K562 (cell line): ENCODE results near the gene GLRX2. TPM values are rescaled to one million over a fixed set of nuclear protein-coding genes. Genes with fewer than 3 reads are reported as not detected.

Source experiments
- BRD9 ChIP-seq: fragments of 450-650 bp; IDR thresholded peaks from 2 replicates; pipeline ENCODE4 v1.6.1; 2018; ENCODE audit warnings: low read depth; ENCODE audit not compliant: partially characterized antibody
- CHD4 ChIP-seq: fragments of 200-600 bp; sonication (generic); IDR thresholded peaks from 3 replicates; pipeline ENCODE4 v1.6.1; 2012; ENCODE audit warnings: low read depth, mild to moderate bottlenecking, mixed read lengths, low read length, inconsistent platforms; ENCODE audit not compliant: insufficient read depth, insufficient replicate concordance, poor library complexity, severe bottlenecking
- EGR1 ChIP-seq: fragments of 450-650 bp; conservative IDR thresholded peaks from 2 replicates; pipeline ENCODE4 v1.6.1; 2017; ENCODE audit warnings: mild to moderate bottlenecking
- FOXA1 ChIP-seq: fragments of 450-650 bp; IDR thresholded peaks from 2 replicates; pipeline ENCODE4 v1.6.1; 2016; ENCODE audit warnings: mild to moderate bottlenecking, borderline replicate concordance
- FOXK1 ChIP-seq: sonication (generic); formaldehyde crosslinking; IDR thresholded peaks from 2 replicates; pipeline ENCODE4 v1.8.0; 2022; ENCODE audit warnings: missing genetic modification reagents, mild to moderate bottlenecking, borderline replicate concordance
- HDAC2 ChIP-seq: fragments of 450-650 bp; IDR thresholded peaks from 2 replicates; pipeline ENCODE4 v1.6.1; 2016; ENCODE audit warnings: mild to moderate bottlenecking
- HIVEP1 ChIP-seq: fragments of 250-450 bp; sonication (Bioruptor Pico); IDR thresholded peaks from 2 replicates; pipeline ENCODE4 v1.4.0; 2020; ENCODE audit warnings: mild to moderate bottlenecking
- HMBOX1 ChIP-seq: sonication (generic); IDR thresholded peaks from 2 replicates; pipeline ENCODE4 v1.6.1; 2016
- KDM2B ChIP-seq: fragments of 250-450 bp; sonication (Bioruptor Pico); IDR thresholded peaks from 2 replicates; pipeline ENCODE4 v1.8.0; 2021; ENCODE audit warnings: mild to moderate bottlenecking, moderate library complexity
- KLF10 ChIP-seq: fragments of 250-450 bp; sonication (Bioruptor Pico); IDR thresholded peaks from 2 replicates; pipeline ENCODE4 v1.6.1; 2021; ENCODE audit warnings: matching md5 sums
- LCOR ChIP-seq: sonication (generic); formaldehyde crosslinking; IDR thresholded peaks from 2 replicates; pipeline ENCODE4 v1.8.0; 2022; ENCODE audit warnings: mild to moderate bottlenecking, missing genetic modification reagents
- NR1H2 ChIP-seq: sonication (generic); formaldehyde crosslinking; IDR thresholded peaks from 2 replicates; pipeline ENCODE4 v1.4.0; 2020; ENCODE audit warnings: mild to moderate bottlenecking, missing genetic modification reagents
- PHF21A ChIP-seq: fragments of 450-650 bp; IDR thresholded peaks from 2 replicates; pipeline ENCODE4 v1.6.1; 2017; ENCODE audit warnings: low read depth, borderline replicate concordance
- RBM25 ChIP-seq: fragments of 200-400 bp; formaldehyde crosslinking; IDR thresholded peaks from 2 replicates; pipeline ENCODE4 v1.6.1; 2018; ENCODE audit warnings: low read length, low read depth, moderate library complexity; ENCODE audit not compliant: severe bottlenecking
- RFX1 ChIP-seq: fragments of 450-650 bp; IDR thresholded peaks from 2 replicates; pipeline ENCODE4 v1.6.1; 2016; ENCODE audit warnings: mild to moderate bottlenecking, moderate library complexity
- SIN3A ChIP-seq, 2 experiments: fragments of 150-350 bp in 1 of 2; IDR thresholded peaks; 2 replicates each; pipeline ENCODE4 v1.6.1; 2011 to 2016; ENCODE audit warnings: borderline replicate concordance in 2 of 2, low read depth in 2 of 2, low read length in 2 of 2, mild to moderate bottlenecking in 2 of 2, moderate library complexity in 2 of 2; ENCODE audit not compliant: control insufficient read depth in 1 of 2
- SMAD4 ChIP-seq: fragments of 250-450 bp; sonication (Bioruptor Pico); conservative IDR thresholded peaks from 2 replicates; pipeline ENCODE4 v1.8.0; 2021; ENCODE audit warnings: inconsistent platforms, mild to moderate bottlenecking, moderate library complexity
- SOX6 ChIP-seq: fragments of 450-650 bp; IDR thresholded peaks from 2 replicates; pipeline ENCODE4 v1.6.1; 2014; ENCODE audit warnings: mild to moderate bottlenecking
- SRSF9 ChIP-seq: fragments of 200-400 bp; formaldehyde crosslinking; IDR thresholded peaks from 2 replicates; pipeline ENCODE4 v1.6.1; 2017; ENCODE audit warnings: low read depth, low read length, borderline replicate concordance
- TAF9B ChIP-seq: fragments of 450-650 bp; IDR thresholded peaks from 2 replicates; pipeline ENCODE4 v1.6.1; 2018; ENCODE audit warnings: mild to moderate bottlenecking; ENCODE audit not compliant: partially characterized antibody
- ZBTB12 ChIP-seq: fragments of 250-450 bp; sonication (Bioruptor Pico); IDR thresholded peaks from 2 replicates; pipeline ENCODE4 v1.4.0; 2020
- ZFP30 ChIP-seq: fragments of 250-450 bp; sonication (Bioruptor Pico); IDR thresholded peaks from 2 replicates; pipeline ENCODE4 v1.8.0; 2022; ENCODE audit warnings: moderate library complexity, mild to moderate bottlenecking, inconsistent platforms, borderline replicate concordance
- ZNF551 ChIP-seq: fragments of 250-450 bp; sonication (Bioruptor Pico); IDR thresholded peaks from 2 replicates; pipeline ENCODE4 v1.5.0; 2021; ENCODE audit warnings: mild to moderate bottlenecking, moderate library complexity
- ZNF584 ChIP-seq: fragments of 200-800 bp; sonication (Bioruptor generic); IDR thresholded peaks from 2 replicates; pipeline ENCODE4 v1.6.1; 2016; ENCODE audit warnings: low read depth, mild to moderate bottlenecking, missing genetic modification characterization, missing compliant biosample characterization
- ZNF589 ChIP-seq: fragments of 200-800 bp; sonication (Bioruptor generic); IDR thresholded peaks from 2 replicates; pipeline ENCODE4 v1.6.1; 2016; ENCODE audit warnings: low read depth, missing genetic modification characterization, missing compliant biosample characterization
- polyA plus RNA-seq, 8 experiments: library from polyadenylated mRNA; depleted of rRNA in 4 of 8; stranded (reverse) in 5 of 8; unstranded in 3 of 8; fragments of >200 nt; fragmentation: Nextera tagmentation in 2 of 8; fragmentation: Illumina TruSeq in 1 of 8; extraction: Ambion mirVana in 2 of 8; extraction: Trizol in 1 of 8; gene quantifications; 2 replicates each; pipeline versions ENCODE4 v1.2.1 to v1.2.3, GENCODE V29; 2011 to 2014; ENCODE audit warnings: inconsistent platforms in 1 of 8, missing spikeins in 1 of 8
- total RNA-seq, 7 experiments: library from RNA; depleted of rRNA in 6 of 7; stranded (reverse); fragments of >200 nt in 6 of 7; fragmentation: Illumina TruSeq in 2 of 7; extraction: Trizol in 2 of 7; gene quantifications; 2 replicates each; pipeline versions ENCODE4 v1.2.1 to v1.2.3, GENCODE V29; 2011 to 2021; ENCODE audit warnings: low replicate concordance in 1 of 7
- TF ChIP-seq, protein P1 (sequence below): fragments of 200-800 bp; sonication (Bioruptor generic); IDR thresholded peaks from 2 replicates; pipeline ENCODE4 v1.6.1; 2017; ENCODE audit warnings: missing genetic modification characterization, missing compliant biosample characterization
- TF ChIP-seq, protein P2 (sequence below): IDR thresholded peaks from 2 replicates; pipeline ENCODE4 v1.6.1; 2014; ENCODE audit warnings: antibody characterized with exemption

The GLRX2 gene
- total and polyA plus RNA-seq, 9 of the 15 experiments (the other 6 are each of a cell fraction or from before 2014, with no cell fraction given), result 13.3 to 82.6 (median 55.1) TPM

- TF ChIP-seq ZBTB12 (CRISPR knock-in tag) (no peak), ZNF584 (CRISPR knock-in tag) (no peak), PHF21A (no peak), KDM2B (CRISPR knock-in tag) (no peak), SIN3A (IDR thresholded peaks at IDR 0.05; ENCODE audit: borderline replicate concordance in 2 of 2, control insufficient read depth in 1 of 2, low read depth in 2 of 2, low read length in 2 of 2) (no peak), FOXK1 (no peak), SRSF9 (no peak), CHD4 (no peak), KLF10 (no peak), FOXA1 (no peak), ZFP30 (CRISPR knock-in tag) (no peak), SMAD4 (CRISPR knock-in tag) (no peak), HDAC2 (no peak), SOX6 (peak; percentile 35; the same call in 1 of the 2 replicates), ZNF589 (no peak), ZNF551 (CRISPR knock-in tag) (no peak), RFX1 (no peak), BRD9 (no peak), TAF9B (no peak), RBM25 (no peak), HMBOX1 (no peak), NR1H2 (CRISPR knock-in tag) (no peak), HIVEP1 (CRISPR knock-in tag) (no peak), LCOR (no peak), EGR1 (peak; percentile 55)
- TF ChIP-seq, protein P1, sequence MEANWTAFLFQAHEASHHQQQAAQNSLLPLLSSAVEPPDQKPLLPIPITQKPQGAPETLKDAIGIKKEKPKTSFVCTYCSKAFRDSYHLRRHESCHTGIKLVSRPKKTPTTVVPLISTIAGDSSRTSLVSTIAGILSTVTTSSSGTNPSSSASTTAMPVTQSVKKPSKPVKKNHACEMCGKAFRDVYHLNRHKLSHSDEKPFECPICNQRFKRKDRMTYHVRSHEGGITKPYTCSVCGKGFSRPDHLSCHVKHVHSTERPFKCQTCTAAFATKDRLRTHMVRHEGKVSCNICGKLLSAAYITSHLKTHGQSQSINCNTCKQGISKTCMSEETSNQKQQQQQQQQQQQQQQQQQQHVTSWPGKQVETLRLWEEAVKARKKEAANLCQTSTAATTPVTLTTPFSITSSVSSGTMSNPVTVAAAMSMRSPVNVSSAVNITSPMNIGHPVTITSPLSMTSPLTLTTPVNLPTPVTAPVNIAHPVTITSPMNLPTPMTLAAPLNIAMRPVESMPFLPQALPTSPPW (CRISPR knock-in tag), result no peak
- TF ChIP-seq, protein P2, sequence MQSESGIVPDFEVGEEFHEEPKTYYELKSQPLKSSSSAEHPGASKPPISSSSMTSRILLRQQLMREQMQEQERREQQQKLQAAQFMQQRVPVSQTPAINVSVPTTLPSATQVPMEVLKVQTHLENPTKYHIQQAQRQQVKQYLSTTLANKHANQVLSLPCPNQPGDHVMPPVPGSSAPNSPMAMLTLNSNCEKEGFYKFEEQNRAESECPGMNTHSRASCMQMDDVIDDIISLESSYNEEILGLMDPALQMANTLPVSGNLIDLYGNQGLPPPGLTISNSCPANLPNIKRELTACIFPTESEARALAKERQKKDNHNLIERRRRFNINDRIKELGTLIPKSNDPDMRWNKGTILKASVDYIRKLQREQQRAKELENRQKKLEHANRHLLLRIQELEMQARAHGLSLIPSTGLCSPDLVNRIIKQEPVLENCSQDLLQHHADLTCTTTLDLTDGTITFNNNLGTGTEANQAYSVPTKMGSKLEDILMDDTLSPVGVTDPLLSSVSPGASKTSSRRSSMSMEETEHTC, result no peak
Measured at GRCh38 chr1:193104502-193104906, 710 bp downstream of the GLRX2 start (continued).
